Keratinocyte (primary cell): ENCODE measurements around the gene NXPE4. TPM values are rescaled to one million over a fixed set of nuclear protein-coding genes. Genes with fewer than 3 reads are reported as not detected.
"Not testable (repeated sequence)": the region's sequence is repeated elsewhere in the genome, so short reads cannot be mapped to it uniquely, and the experiment has no call there.

ENCODE experiments used
- DNase-seq: peaks from one replicate; pipeline ENCODE4 v3.0.0-alpha.2; 2011; ENCODE audit warnings: low read depth, missing footprints, low spot score
- FAIRE-seq: peaks from 2 replicates; lab custom pipeline; 2011; peaks lifted over from hg19 to GRCh38; lab: Jason Lieb, UNC
- H2AFZ ChIP-seq: 2 replicates; pipeline ENCODE4 v1.6.0; 2012; ENCODE audit warnings: low read length, control low read depth, inconsistent platforms; ENCODE audit not compliant: control insufficient read depth
- H3K27ac ChIP-seq: 2 replicates; pipeline ENCODE4 v1.5.1; 2011; ENCODE audit warnings: low read length; ENCODE audit not compliant: control insufficient read depth, insufficient read depth
- H3K27me3 ChIP-seq: 3 replicates; pipeline ENCODE4 v1.6.0; 2011; ENCODE audit warnings: low read length; ENCODE audit not compliant: control insufficient read depth, insufficient read depth; ENCODE audit errors: extremely low read depth
- H3K36me3 ChIP-seq, 2 experiments: 2 replicates in 1 of 2; 3 replicates in 1 of 2; pipeline ENCODE4 v1.5.1; 2011; ENCODE audit warnings: low read length in 2 of 2, mild to moderate bottlenecking in 1 of 2; ENCODE audit not compliant: control insufficient read depth in 2 of 2, insufficient read depth in 2 of 2; ENCODE audit errors: extremely low read depth in 1 of 2
- H3K4me1 ChIP-seq: 3 replicates; pipeline ENCODE4 v1.5.1; 2011; ENCODE audit warnings: low read length; ENCODE audit not compliant: control insufficient read depth, insufficient read depth; ENCODE audit errors: extremely low read depth
- H3K4me2 ChIP-seq: 3 replicates; pipeline ENCODE4 v1.6.0; 2011; ENCODE audit warnings: low read depth, low read length; ENCODE audit not compliant: control insufficient read depth, insufficient read depth; ENCODE audit errors: extremely low read depth
- H3K4me3 ChIP-seq, 3 experiments: fragments of 200-600 bp in 1 of 3; sonication (generic) in 1 of 3; 2 replicates in 2 of 3; 3 replicates in 1 of 3; pipeline ENCODE4 v1.5.1; 2011 to 2016; ENCODE audit warnings: low read length in 3 of 3, mild to moderate bottlenecking in 3 of 3, control low read depth in 2 of 3, inconsistent platforms in 1 of 3, low read depth in 1 of 3, mixed read lengths in 1 of 3, mixed run types in 1 of 3, moderate library complexity in 1 of 3; ENCODE audit not compliant: control insufficient read depth in 2 of 3, insufficient read depth in 2 of 3; ENCODE audit errors: extremely low read depth in 1 of 3
- H3K79me2 ChIP-seq: 2 replicates; pipeline ENCODE4 v1.6.0; 2012; ENCODE audit warnings: low read length; ENCODE audit not compliant: control insufficient read depth, insufficient read depth
- H3K9ac ChIP-seq: 3 replicates; pipeline ENCODE4 v1.6.0; 2011; ENCODE audit warnings: low read length; ENCODE audit not compliant: control insufficient read depth, insufficient read depth; ENCODE audit errors: extremely low read depth
- H3K9me1 ChIP-seq: 3 replicates; pipeline ENCODE4 v1.6.0; 2011; ENCODE audit warnings: low read length; ENCODE audit not compliant: control insufficient read depth, insufficient read depth; ENCODE audit errors: extremely low read depth
- H3K9me3 ChIP-seq: 2 replicates; pipeline ENCODE4 v1.5.1; 2012; ENCODE audit warnings: low read depth, low read length; ENCODE audit not compliant: control insufficient read depth
- H4K20me1 ChIP-seq: 3 replicates; pipeline ENCODE4 v1.6.0; 2011; ENCODE audit warnings: low read length; ENCODE audit not compliant: control insufficient read depth, insufficient read depth; ENCODE audit errors: extremely low read depth
- EZH2 ChIP-seq: IDR thresholded peaks from one replicate; pipeline ENCODE4 v1.6.1; 2012; ENCODE audit warnings: inconsistent platforms, mild to moderate bottlenecking, low read length, moderate library complexity
- dilution Hi-C: fragments of 300-500 bp; cut with MboI; formaldehyde crosslinking; loops from one replicate; pipeline ENCODE4 v1.7.0; 2020; ENCODE audit warnings: low sequenced_read_pairs; ENCODE audit not compliant: extremely low pct_ligation_motif_present
- polyA plus RNA-seq, 5 experiments: library from polyadenylated mRNA; depleted of rRNA in 3 of 5; stranded (reverse) in 3 of 5; stranded (forward) in 1 of 5; unstranded in 1 of 5; fragments of >200 nt; gene quantifications; 1 replicate in 1 of 5; 2 replicates in 3 of 5; 3 replicates in 1 of 5; pipeline versions ENCODE4 v1.2.1 to v1.2.3, GENCODE V29; 2011 to 2012; ENCODE audit warnings: missing spikeins in 2 of 5, low read depth in 1 of 5, low replicate concordance in 1 of 5
- TF ChIP-seq, protein P1 (sequence below), 3 experiments: IDR thresholded peaks in 1 of 3; conservative IDR thresholded peaks in 1 of 3; optimal IDR thresholded peaks in 1 of 3; 2 replicates in 2 of 3; 3 replicates in 1 of 3; pipeline versions ENCODE3 to v1.5.1; 2011; ENCODE audit warnings: low read length in 3 of 3, mild to moderate bottlenecking in 3 of 3, moderate library complexity in 2 of 3, control low read depth in 1 of 3, inconsistent platforms in 1 of 3; ENCODE audit not compliant: insufficient read depth in 2 of 3; ENCODE audit errors: extremely low read depth in 1 of 3

The NXPE4 gene
- polyA plus RNA-seq, 1 donor (not counting 4 experiments of a cell fraction or from before 2014, with no cell fraction given) = not detected

DNA sequence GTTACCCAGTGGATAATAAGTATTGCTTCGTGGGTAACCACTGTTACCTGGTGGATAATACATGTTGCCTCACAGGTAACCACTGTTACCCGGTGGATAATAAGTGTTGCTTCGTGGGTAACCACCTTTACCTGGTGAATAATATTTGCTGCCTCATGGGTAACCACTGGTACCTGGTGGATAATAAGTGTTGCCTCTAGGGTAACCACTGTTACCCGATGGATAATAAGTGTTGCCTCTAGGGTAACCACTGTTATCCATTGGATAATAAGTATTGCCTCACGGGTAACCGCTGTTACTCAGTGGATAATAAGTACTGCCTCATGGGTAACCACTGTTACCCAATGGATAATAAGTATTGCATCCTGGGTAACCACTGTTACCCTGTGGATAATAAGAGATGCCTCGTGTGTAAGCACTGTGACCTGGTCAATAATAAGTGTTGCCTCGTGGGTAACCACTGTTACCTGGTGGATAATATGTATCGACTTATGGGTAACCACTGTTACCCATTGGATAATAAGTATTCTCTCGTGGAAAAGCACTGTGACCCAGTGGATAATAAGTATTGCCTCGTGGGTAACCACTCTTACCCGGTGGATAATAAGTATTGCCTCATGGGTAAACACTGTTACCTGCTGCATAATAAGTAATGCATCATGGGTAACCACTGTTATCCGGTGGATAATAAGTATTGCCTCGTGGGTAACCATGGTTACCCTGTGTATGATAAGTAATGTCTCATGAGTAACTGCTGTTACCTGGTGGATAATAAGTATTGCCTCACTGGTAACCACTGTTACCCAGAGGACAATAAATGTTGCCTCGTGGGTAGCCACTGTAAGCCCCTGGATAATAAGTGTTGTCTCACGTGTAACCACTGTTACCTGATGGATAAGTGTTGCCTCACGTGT, 20.1 kb upstream of the NXPE4 start:
- FAIRE-seq (no peak), DNase-seq (no peak)
- H3K9me3 ChIP-seq = peaks cover 2% of the 10 kb centered on the region
- H3K27me3 ChIP-seq = no peaks in the 10 kb centered on the region
- TF ChIP-seq, protein P1, sequence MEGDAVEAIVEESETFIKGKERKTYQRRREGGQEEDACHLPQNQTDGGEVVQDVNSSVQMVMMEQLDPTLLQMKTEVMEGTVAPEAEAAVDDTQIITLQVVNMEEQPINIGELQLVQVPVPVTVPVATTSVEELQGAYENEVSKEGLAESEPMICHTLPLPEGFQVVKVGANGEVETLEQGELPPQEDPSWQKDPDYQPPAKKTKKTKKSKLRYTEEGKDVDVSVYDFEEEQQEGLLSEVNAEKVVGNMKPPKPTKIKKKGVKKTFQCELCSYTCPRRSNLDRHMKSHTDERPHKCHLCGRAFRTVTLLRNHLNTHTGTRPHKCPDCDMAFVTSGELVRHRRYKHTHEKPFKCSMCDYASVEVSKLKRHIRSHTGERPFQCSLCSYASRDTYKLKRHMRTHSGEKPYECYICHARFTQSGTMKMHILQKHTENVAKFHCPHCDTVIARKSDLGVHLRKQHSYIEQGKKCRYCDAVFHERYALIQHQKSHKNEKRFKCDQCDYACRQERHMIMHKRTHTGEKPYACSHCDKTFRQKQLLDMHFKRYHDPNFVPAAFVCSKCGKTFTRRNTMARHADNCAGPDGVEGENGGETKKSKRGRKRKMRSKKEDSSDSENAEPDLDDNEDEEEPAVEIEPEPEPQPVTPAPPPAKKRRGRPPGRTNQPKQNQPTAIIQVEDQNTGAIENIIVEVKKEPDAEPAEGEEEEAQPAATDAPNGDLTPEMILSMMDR (optimal IDR thresholded peaks at IDR 0.05 in 1 of 3, IDR thresholded peaks at IDR 0.05 in 1 of 3, conservative IDR thresholded peaks at IDR 0.05 in 1 of 3; ENCODE audit: extremely low read depth in 1 of 3, insufficient read depth in 2 of 3, low read length in 3 of 3) = no peak
- dilution Hi-C loops = no loop called here
- no peaks in the 10 kb centered on the region for H3K4me1 ChIP-seq
- H3K36me3 ChIP-seq = no peaks in the 10 kb centered on the region
- H3K79me2 ChIP-seq = no peaks in the 10 kb centered on the region
- H3K9ac ChIP-seq = no peak overlapping the region
- H3K4me3 ChIP-seq = no peak overlapping the region
- no peak overlapping the region for H2AFZ ChIP-seq
- H3K27ac ChIP-seq = no peak overlapping the region
- no peak overlapping the region for H3K4me2 ChIP-seq
- H3K9me1 ChIP-seq = no peaks in the 10 kb centered on the region
- H4K20me1 ChIP-seq = no peaks in the 10 kb centered on the region

DNA sequence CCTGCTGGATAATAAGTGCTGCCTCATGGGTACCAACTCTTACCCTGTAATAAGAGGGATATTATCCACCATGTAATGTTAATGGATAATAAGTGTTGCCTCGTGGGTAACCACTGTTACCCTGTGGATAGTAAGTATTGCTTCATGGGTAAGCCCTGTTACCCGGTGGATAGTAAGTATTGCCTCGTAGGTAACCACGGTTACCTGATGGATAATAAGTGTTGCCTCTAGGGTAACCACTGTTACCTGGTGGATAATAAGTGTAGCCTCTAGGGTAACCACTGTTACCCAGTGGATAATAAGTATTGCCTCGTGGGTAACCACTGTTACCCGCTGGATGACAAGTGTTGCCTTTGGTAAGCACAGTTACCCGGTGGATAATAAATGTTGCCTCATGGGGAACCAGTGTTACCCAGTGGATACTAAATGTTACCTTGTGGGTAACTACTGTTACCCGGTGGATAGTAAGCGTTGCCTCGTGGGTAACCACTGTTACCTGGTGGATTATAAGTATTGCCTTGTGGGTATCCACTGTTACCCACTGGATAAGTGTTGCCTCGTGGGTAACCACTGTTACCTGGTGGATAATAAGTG, 18.6 kb upstream of the NXPE4 start:
- Histone ChIP-seq H3K27ac (no peak overlapping the region), H3K9ac (no peak overlapping the region), H3K9me3 (peaks cover 2% of the 10 kb centered on the region), H3K36me3 (no peaks in the 10 kb centered on the region), H2AFZ (no peak overlapping the region), H4K20me1 (no peaks in the 10 kb centered on the region), H3K4me3 (no peak overlapping the region), H3K9me1 (no peaks in the 10 kb centered on the region), H3K4me2 (no peak overlapping the region), H3K79me2 (no peaks in the 10 kb centered on the region), H3K4me1 (no peaks in the 10 kb centered on the region), H3K27me3 (no peaks in the 10 kb centered on the region)
- dilution Hi-C loops = no loop called here
- no peak for FAIRE-seq
- TF ChIP-seq, protein P1 (optimal IDR thresholded peaks at IDR 0.05 in 1 of 3, IDR thresholded peaks at IDR 0.05 in 1 of 3, conservative IDR thresholded peaks at IDR 0.05 in 1 of 3; ENCODE audit: extremely low read depth in 1 of 3, insufficient read depth in 2 of 3, low read length in 3 of 3) = no peak
- no peak for TF ChIP-seq EZH2
- DNase-seq = no peak

DNA sequence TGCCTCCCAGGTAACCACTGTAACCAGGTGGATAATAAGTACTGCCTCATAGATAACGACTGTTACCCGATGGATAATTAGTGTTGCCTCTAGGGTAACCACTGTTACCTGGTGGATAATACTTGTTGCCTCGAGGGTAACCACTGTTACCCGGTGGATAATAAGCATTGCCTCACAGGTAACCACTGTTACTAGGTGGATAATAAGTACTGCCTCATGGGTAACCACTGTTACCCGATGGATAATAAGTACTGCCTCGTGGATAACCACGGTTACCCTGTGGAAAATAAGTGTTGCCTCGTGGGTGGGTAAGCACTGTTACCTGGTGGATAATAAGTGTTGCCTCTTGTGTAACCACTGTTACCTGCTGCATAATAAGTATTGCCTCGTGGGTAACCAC, 17.5 kb upstream of the NXPE4 start:
- DNase-seq, H3K9me1 ChIP-seq, H3K27me3 ChIP-seq, H3K4me2 ChIP-seq, H3K4me1 ChIP-seq, FAIRE-seq, H4K20me1 ChIP-seq, H3K79me2 ChIP-seq, H2AFZ ChIP-seq, dilution Hi-C loops, H3K9me3 ChIP-seq, H3K4me3 ChIP-seq, H3K36me3 ChIP-seq, H3K27ac ChIP-seq, H3K9ac ChIP-seq: not testable (repeated sequence)
